ENCODE measurements around the gene MTX2.
A peak's percentile ranks its signal among the peaks of the same experiment; 100 is the strongest.

MTX2 gene

GRCh38 chr2:176242276-176242675 lies 27.0 kb upstream of the MTX2 start:
- peak; percentile 5 for DNase-seq (ENCODE audit: low read depth)
- TF ChIP-seq CTCF (conservative IDR thresholded peaks at IDR 0.05; ENCODE audit: low read length): no peak

GRCh38 chr2:176246331-176246730 lies 22.9 kb upstream of the MTX2 start:
- DNase-seq (ENCODE audit: low read depth): no peak
- no peak for TF ChIP-seq CTCF (conservative IDR thresholded peaks at IDR 0.05; ENCODE audit: low read length)
- H3K4me3 ChIP-seq (ENCODE audit: low read length): no peak overlapping the region

More at GRCh38 chr2:176242276-176242675, 27.0 kb upstream of the MTX2 start:
- no peak overlapping the region for H3K4me3 ChIP-seq (ENCODE audit: low read length)

- no peak for DNase-seq (ENCODE audit: low read depth)
- TF ChIP-seq CTCF (conservative IDR thresholded peaks at IDR 0.05; ENCODE audit: low read length): no peak
- H3K4me3 ChIP-seq (ENCODE audit: low read length): no peak overlapping the region
Measured at GRCh38 chr2:176247859-176248258, 21.4 kb upstream of the MTX2 start.

- DNase-seq (ENCODE audit: low read depth): no peak
- no peak for TF ChIP-seq CTCF (conservative IDR thresholded peaks at IDR 0.05; ENCODE audit: low read length)
Measured at GRCh38 chr2:176251928-176252327, 17.3 kb upstream of the MTX2 start.

GRCh38 chr2:176260689-176261088 lies 8.6 kb upstream of the MTX2 start:
- no peak for TF ChIP-seq CTCF (conservative IDR thresholded peaks at IDR 0.05; ENCODE audit: low read length)
- H3K4me3 ChIP-seq (ENCODE audit: low read length): no peak overlapping the region

More at GRCh38 chr2:176251928-176252327, 17.3 kb upstream of the MTX2 start:
- H3K4me3 ChIP-seq (ENCODE audit: low read length): no peak overlapping the region

GRCh38 chr2:176261136-176261535 lies 8.1 kb upstream of the MTX2 start:
- TF ChIP-seq CTCF (conservative IDR thresholded peaks at IDR 0.05; ENCODE audit: low read length): no peak
- H3K4me3 ChIP-seq (ENCODE audit: low read length): no peak overlapping the region
- DNase-seq (ENCODE audit: low read depth): no peak

More at GRCh38 chr2:176260689-176261088, 8.6 kb upstream of the MTX2 start:
- DNase-seq (ENCODE audit: low read depth): no peak

GRCh38 chr2:176268976-176269318 lies 295 bp upstream of the MTX2 start:
- peak overlapping the region; percentile 90 for H3K4me3 ChIP-seq (ENCODE audit: low read length)
- no peak for DNase-seq (ENCODE audit: low read depth)
- no peak for TF ChIP-seq CTCF (conservative IDR thresholded peaks at IDR 0.05; ENCODE audit: low read length)
